SH-SY5Y (cell line): Measurements from ENCODE around the gene CCDC177.

Experiments used
- GATA2 ChIP-seq: IDR thresholded peaks from 2 replicates; pipeline ENCODE4 v1.6.1; 2011; ENCODE audit warnings: mild to moderate bottlenecking, low read depth, low read length
- GATA3 ChIP-seq: IDR thresholded peaks from 2 replicates; pipeline ENCODE4 v1.6.1; 2011; ENCODE audit warnings: low read depth, mild to moderate bottlenecking, low read length, moderate library complexity

GRCh38 chr14:69570836-69571330 lies 3.8 kb downstream of the CCDC177 start:
- TF ChIP-seq GATA2 (no peak), GATA3 (no peak)
